Kidney (tissue), 14 donors: Measurements from ENCODE around the gene PPME1. TPM values are rescaled to one million over a fixed set of nuclear protein-coding genes. Genes with fewer than 3 reads are reported as not detected.

Experiments
- DNase-seq, 5 donors: peaks; one replicate each; pipeline ENCODE4 v3.0.0-alpha.2; 2013 to 2020
- FAIRE-seq: peaks from 2 replicates; lab custom pipeline; 2012; peaks lifted over from hg19 to GRCh38; lab: Jason Lieb, UNC
- H3K27ac ChIP-seq, 2 donors: one replicate each; pipeline ENCODE4 v1.7.0; 2013; ENCODE audit warnings: low read depth in 2 of 2, low read length in 2 of 2, inconsistent platforms in 1 of 2
- H3K27me3 ChIP-seq: one replicate; pipeline ENCODE4 v1.7.1; 2013; ENCODE audit warnings: low read length, inconsistent platforms; ENCODE audit not compliant: control insufficient read depth, insufficient read depth
- H3K36me3 ChIP-seq, 3 donors: one replicate each; pipeline versions ENCODE4 v1.7.0 to v1.7.1; 2013; ENCODE audit warnings: low read length in 3 of 3, control low read depth in 1 of 3, inconsistent platforms in 1 of 3; ENCODE audit not compliant: insufficient read depth in 3 of 3, control insufficient read depth in 2 of 3
- H3K4me1 ChIP-seq, 3 donors: one replicate each; pipeline versions ENCODE4 v1.7.0 to v1.7.1; 2013; ENCODE audit warnings: low read length in 3 of 3, inconsistent platforms in 1 of 3, low read depth in 1 of 3; ENCODE audit not compliant: control insufficient read depth in 2 of 3, insufficient read depth in 2 of 3
- H3K4me3 ChIP-seq, 3 donors: one replicate each; pipeline versions ENCODE4 v1.7.0 to v1.8.1; 2013; ENCODE audit warnings: low read length in 3 of 3, control low read depth in 1 of 3, inconsistent platforms in 1 of 3
- H3K9ac ChIP-seq, 3 donors: one replicate each; pipeline versions ENCODE4 v1.7.0 to v1.7.1; 2013; ENCODE audit warnings: low read length in 3 of 3, control low read depth in 1 of 3, inconsistent platforms in 1 of 3
- H3K9me3 ChIP-seq, 3 donors: one replicate each; pipeline versions ENCODE4 v1.7.0 to v1.7.1; 2013; ENCODE audit warnings: low read length in 3 of 3, control low read depth in 1 of 3, inconsistent platforms in 1 of 3; ENCODE audit not compliant: control insufficient read depth in 2 of 3, insufficient read depth in 1 of 3
- intact Hi-C: fragments of 100-400 bp; cut with DNase I; formaldehyde crosslinking; loops from one replicate; pipeline ENCODE4 v1.11.1; 2022
- polyA plus RNA-seq: library from polyadenylated mRNA; stranded (reverse); fragments of 350-450 nt; fragmentation: Illumina TruSeq; extraction: RNeasy Lipid Tissue Mini Kit (QIAGEN cat#74804); gene quantifications from one replicate; pipeline ENCODE4 v1.2.3, GENCODE V29; 2014; ENCODE audit warnings: low read depth, low replicate concordance; ENCODE audit not compliant: insufficient read depth
- total RNA-seq: library from RNA; stranded (reverse); fragmentation: NEBNext Ultra II Directional; extraction: Animal tissue kit (Norgen Biotek cat#: 25700); gene quantifications from one replicate; pipeline ENCODE4 v1.2.1, GENCODE V29; 2021
- TF ChIP-seq, protein P1 (sequence below): IDR thresholded peaks from 3 replicates; pipeline ENCODE4 v1.5.1; 2012; ENCODE audit warnings: mild to moderate bottlenecking, moderate library complexity, borderline replicate concordance; ENCODE audit not compliant: insufficient read depth; ENCODE audit errors: extremely low read depth
- donor health status: control.
- donor health status: control.
- donor health status: control.
- donor health status: control.
- donor health status: control.
- donor health status: DM: yes; HTN: yes; CAD: no.
- donor health status: Normal renal cell carcinoma (clear cell type).

The PPME1 gene
- total and polyA plus RNA-seq, 2 donors from 2014 or later = 34.1 to 40.8 TPM

- H3K4me1 ChIP-seq = no peaks in the 10 kb centered on the region
- FAIRE-seq (no peak), DNase-seq (no peak)
- intact Hi-C loops = no loop called here
- no peak overlapping the region for H3K9ac ChIP-seq
- no peaks in the 10 kb centered on the region for H3K9me3 ChIP-seq
- TF ChIP-seq, protein P1, sequence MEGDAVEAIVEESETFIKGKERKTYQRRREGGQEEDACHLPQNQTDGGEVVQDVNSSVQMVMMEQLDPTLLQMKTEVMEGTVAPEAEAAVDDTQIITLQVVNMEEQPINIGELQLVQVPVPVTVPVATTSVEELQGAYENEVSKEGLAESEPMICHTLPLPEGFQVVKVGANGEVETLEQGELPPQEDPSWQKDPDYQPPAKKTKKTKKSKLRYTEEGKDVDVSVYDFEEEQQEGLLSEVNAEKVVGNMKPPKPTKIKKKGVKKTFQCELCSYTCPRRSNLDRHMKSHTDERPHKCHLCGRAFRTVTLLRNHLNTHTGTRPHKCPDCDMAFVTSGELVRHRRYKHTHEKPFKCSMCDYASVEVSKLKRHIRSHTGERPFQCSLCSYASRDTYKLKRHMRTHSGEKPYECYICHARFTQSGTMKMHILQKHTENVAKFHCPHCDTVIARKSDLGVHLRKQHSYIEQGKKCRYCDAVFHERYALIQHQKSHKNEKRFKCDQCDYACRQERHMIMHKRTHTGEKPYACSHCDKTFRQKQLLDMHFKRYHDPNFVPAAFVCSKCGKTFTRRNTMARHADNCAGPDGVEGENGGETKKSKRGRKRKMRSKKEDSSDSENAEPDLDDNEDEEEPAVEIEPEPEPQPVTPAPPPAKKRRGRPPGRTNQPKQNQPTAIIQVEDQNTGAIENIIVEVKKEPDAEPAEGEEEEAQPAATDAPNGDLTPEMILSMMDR = no peak
- H3K4me3 ChIP-seq = no peak overlapping the region
- no peaks in the 10 kb centered on the region for H3K27me3 ChIP-seq
- H3K27ac ChIP-seq = no peak overlapping the region
- peaks cover 0 to 43% (median 6%) of the 10 kb centered on the region in 3 donors for H3K36me3 ChIP-seq
Observed at GRCh38 chr11:74232311-74232950, 61.3 kb downstream of the PPME1 start.

- H3K27me3 ChIP-seq = no peaks in the 10 kb centered on the region
- H3K4me1 ChIP-seq = no peaks in the 10 kb centered on the region
- no peak overlapping the region for H3K9ac ChIP-seq
- no peaks in the 10 kb centered on the region for H3K9me3 ChIP-seq
- DNase-seq (no peak), FAIRE-seq (no peak)
- intact Hi-C loops = no loop called here
- no peak overlapping the region for H3K27ac ChIP-seq
- TF ChIP-seq, protein P1 = no peak
- H3K36me3 ChIP-seq = peaks cover 0 to 45% (median 6%) of the 10 kb centered on the region in 3 donors
- no peak overlapping the region for H3K4me3 ChIP-seq
Observed at GRCh38 chr11:74233683-74234082, 62.6 kb downstream of the PPME1 start.

- intact Hi-C loops = no loop called here
- no peaks in the 10 kb centered on the region for H3K4me1 ChIP-seq
- DNase-seq = no peak
- H3K9me3 ChIP-seq = no peaks in the 10 kb centered on the region
- no peak overlapping the region for H3K9ac ChIP-seq
- no peak overlapping the region for H3K27ac ChIP-seq
- FAIRE-seq = no peak
- no peak overlapping the region for H3K4me3 ChIP-seq
- H3K36me3 ChIP-seq = peaks cover 0 to 50% (median 12%) of the 10 kb centered on the region in 3 donors
- TF ChIP-seq, protein P1 = no peak
- no peaks in the 10 kb centered on the region for H3K27me3 ChIP-seq
Observed at GRCh38 chr11:74235121-74235520, 64.0 kb downstream of the PPME1 start.
